Thoracic aorta (tissue), 2 donors: ENCODE measurements around the gene SNX32. TPM values are rescaled to one million over a fixed set of nuclear protein-coding genes. Genes with fewer than 3 reads are reported as not detected.

Experiments
- ATAC-seq: fragments of 150-250 bp; one replicate; pipeline ENCODE4 v1.8.0; 2017; ENCODE audit warnings: low read depth; ENCODE audit not compliant: insufficient number of reproducible peaks, low FRiP score
- DNase-seq: peaks from one replicate; pipeline ENCODE4 v3.0.0-alpha.2; 2020; ENCODE audit warnings: low spot score
- H3K27ac ChIP-seq, 2 donors: fragments of 200-600 bp; sonication (generic); 1 replicate in 1 of 2; 2 replicates in 1 of 2; pipeline ENCODE4 v1.5.1; 2016; ENCODE audit warnings: mild to moderate bottlenecking in 2 of 2, moderate library complexity in 2 of 2
- H3K27me3 ChIP-seq: fragments of 200-600 bp; sonication (generic); replicated peaks from 2 replicates; pipeline ENCODE4 v1.6.0; 2016; ENCODE audit warnings: mild to moderate bottlenecking; ENCODE audit not compliant: insufficient read depth
- H3K36me3 ChIP-seq: fragments of 200-600 bp; sonication (generic); one replicate; pipeline ENCODE4 v1.5.1; 2016
- H3K4me1 ChIP-seq, 2 donors: fragments of 200-600 bp; sonication (generic); 1 replicate in 1 of 2; 2 replicates in 1 of 2; pipeline versions ENCODE4 v1.5.1 to v1.6.0; 2016; ENCODE audit warnings: low read depth in 2 of 2, mild to moderate bottlenecking in 1 of 2; ENCODE audit not compliant: control insufficient read depth in 1 of 2
- H3K4me3 ChIP-seq: fragments of 200-600 bp; sonication (generic); 2 replicates; pipeline ENCODE4 v1.5.1; 2016; ENCODE audit warnings: mild to moderate bottlenecking
- H3K9me3 ChIP-seq: fragments of 200-600 bp; sonication (generic); 2 replicates; pipeline ENCODE4 v1.5.1; 2016
- CTCF ChIP-seq: fragments of 200-600 bp; sonication (generic); IDR thresholded peaks from one replicate; pipeline ENCODE4 v1.5.1; 2019; ENCODE audit warnings: antibody characterized with exemption
- total RNA-seq, 2 donors: library from RNA; depleted of rRNA; stranded (reverse); fragments of >200 nt; gene quantifications; one replicate each; pipeline versions ENCODE4 v1.1.0 to v1.2.3, GENCODE V29; 2016

SNX32 gene
- total RNA-seq, 2 donors from 2014 or later, result 0.81 TPM; not detected in 1

GRCh38 chr11:65896034-65896999 lies 62.6 kb downstream of the SNX32 start:
- H3K27me3 ChIP-seq, result no peaks in the 10 kb centered on the region
- ATAC-seq, result no peak
- DNase-seq, result no peak
- peak overlapping the region in 1 of 2 donors; percentile 48 for H3K27ac ChIP-seq
- H3K4me1 ChIP-seq, result peaks cover 19 to 55% of the 10 kb centered on the region in 2 donors
- H3K9me3 ChIP-seq, result no peaks in the 10 kb centered on the region
- no peak overlapping the region for H3K4me3 ChIP-seq
- H3K36me3 ChIP-seq, result no peaks in the 10 kb centered on the region
- no peak for TF ChIP-seq CTCF

GRCh38 chr11:65897020-65897471 lies 63.3 kb downstream of the SNX32 start:
- peak overlapping the region in 1 of 2 donors; percentile 48 for H3K27ac ChIP-seq
- no peak for DNase-seq
- TF ChIP-seq CTCF, result no peak
- H3K27me3 ChIP-seq, result no peaks in the 10 kb centered on the region
- no peak for ATAC-seq
- no peak overlapping the region for H3K4me3 ChIP-seq
- H3K4me1 ChIP-seq, result peaks cover 16 to 48% of the 10 kb centered on the region in 2 donors
- no peaks in the 10 kb centered on the region for H3K9me3 ChIP-seq
- no peaks in the 10 kb centered on the region for H3K36me3 ChIP-seq

GRCh38 chr11:65898656-65899355 lies 65.0 kb downstream of the SNX32 start:
- ATAC-seq (no peak), DNase-seq (no peak)
- peak overlapping the region; percentile 88 for H3K4me3 ChIP-seq
- H3K27me3 ChIP-seq, result no peaks in the 10 kb centered on the region
- H3K27ac ChIP-seq, result peak overlapping the region; percentile 65 to 77
- H3K36me3 ChIP-seq, result no peaks in the 10 kb centered on the region
- TF ChIP-seq CTCF, result no peak
- no peaks in the 10 kb centered on the region for H3K9me3 ChIP-seq
- peaks cover 5 to 30% of the 10 kb centered on the region in 2 donors for H3K4me1 ChIP-seq

- no peaks in the 10 kb centered on the region for H3K36me3 ChIP-seq
- H3K4me1 ChIP-seq, result peaks cover 5 to 24% of the 10 kb centered on the region in 2 donors
- no peaks in the 10 kb centered on the region for H3K27me3 ChIP-seq
- peak overlapping the region; percentile 65 to 77 for H3K27ac ChIP-seq
- peak; percentile 42 for ATAC-seq
- peak overlapping the region; percentile 88 for H3K4me3 ChIP-seq
- no peaks in the 10 kb centered on the region for H3K9me3 ChIP-seq
- TF ChIP-seq CTCF, result no peak
- DNase-seq, result no peak
These were observed 65.8 kb downstream of the SNX32 start for GRCh38 chr11:65899356-65900124.
